Measurements from ENCODE around the gene FGF14. TPM values are rescaled to one million over a fixed set of nuclear protein-coding genes. Genes with fewer than 3 reads are reported as not detected.

FGF14 gene
- total RNA-seq, 1 donor from 2014 or later, result 2.0 TPM

DNA sequence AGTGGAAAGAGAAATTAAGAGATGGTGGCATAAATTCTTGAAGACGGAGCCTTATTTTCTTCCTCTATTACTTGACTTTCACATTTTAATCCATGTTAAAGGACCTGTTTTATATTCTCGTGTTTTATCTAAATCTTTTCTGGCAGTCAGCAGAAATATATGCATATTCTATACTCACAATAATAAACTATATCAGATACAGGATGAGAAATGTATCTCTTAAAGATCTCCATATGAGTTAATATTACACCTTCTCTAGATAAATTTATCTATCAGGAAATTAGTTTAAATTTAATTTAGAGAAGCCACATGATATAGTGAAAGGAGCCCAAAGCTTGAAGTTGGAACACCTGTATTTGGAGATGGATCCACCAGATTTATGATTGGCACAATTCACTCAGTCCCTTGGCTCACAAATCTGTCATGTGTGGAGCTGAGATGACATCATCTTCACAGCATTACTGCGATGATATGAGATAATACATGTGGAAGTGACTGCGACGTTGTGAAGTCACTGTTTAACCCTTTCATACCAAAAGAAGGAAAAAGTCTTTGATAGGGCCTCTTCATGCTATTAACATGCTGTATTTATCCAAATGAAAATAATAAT, 216.4 kb downstream of the FGF14 start:
- Histone ChIP-seq H3K36me3 (no peaks in the 10 kb centered on the region), H3K27me3 (no peaks in the 10 kb centered on the region), H3K4me3 (no peak overlapping the region), H3K27ac (no peak overlapping the region), H3K9me3 (no peaks in the 10 kb centered on the region), H3K4me1 (no peaks in the 10 kb centered on the region)
- TF ChIP-seq, protein P1, sequence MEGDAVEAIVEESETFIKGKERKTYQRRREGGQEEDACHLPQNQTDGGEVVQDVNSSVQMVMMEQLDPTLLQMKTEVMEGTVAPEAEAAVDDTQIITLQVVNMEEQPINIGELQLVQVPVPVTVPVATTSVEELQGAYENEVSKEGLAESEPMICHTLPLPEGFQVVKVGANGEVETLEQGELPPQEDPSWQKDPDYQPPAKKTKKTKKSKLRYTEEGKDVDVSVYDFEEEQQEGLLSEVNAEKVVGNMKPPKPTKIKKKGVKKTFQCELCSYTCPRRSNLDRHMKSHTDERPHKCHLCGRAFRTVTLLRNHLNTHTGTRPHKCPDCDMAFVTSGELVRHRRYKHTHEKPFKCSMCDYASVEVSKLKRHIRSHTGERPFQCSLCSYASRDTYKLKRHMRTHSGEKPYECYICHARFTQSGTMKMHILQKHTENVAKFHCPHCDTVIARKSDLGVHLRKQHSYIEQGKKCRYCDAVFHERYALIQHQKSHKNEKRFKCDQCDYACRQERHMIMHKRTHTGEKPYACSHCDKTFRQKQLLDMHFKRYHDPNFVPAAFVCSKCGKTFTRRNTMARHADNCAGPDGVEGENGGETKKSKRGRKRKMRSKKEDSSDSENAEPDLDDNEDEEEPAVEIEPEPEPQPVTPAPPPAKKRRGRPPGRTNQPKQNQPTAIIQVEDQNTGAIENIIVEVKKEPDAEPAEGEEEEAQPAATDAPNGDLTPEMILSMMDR (IDR thresholded peaks at IDR 0.05), result no peak
- DNase-seq (no peak), ATAC-seq (no peak)
- intact Hi-C loops (cut with DNase I), result no loop called here

DNA sequence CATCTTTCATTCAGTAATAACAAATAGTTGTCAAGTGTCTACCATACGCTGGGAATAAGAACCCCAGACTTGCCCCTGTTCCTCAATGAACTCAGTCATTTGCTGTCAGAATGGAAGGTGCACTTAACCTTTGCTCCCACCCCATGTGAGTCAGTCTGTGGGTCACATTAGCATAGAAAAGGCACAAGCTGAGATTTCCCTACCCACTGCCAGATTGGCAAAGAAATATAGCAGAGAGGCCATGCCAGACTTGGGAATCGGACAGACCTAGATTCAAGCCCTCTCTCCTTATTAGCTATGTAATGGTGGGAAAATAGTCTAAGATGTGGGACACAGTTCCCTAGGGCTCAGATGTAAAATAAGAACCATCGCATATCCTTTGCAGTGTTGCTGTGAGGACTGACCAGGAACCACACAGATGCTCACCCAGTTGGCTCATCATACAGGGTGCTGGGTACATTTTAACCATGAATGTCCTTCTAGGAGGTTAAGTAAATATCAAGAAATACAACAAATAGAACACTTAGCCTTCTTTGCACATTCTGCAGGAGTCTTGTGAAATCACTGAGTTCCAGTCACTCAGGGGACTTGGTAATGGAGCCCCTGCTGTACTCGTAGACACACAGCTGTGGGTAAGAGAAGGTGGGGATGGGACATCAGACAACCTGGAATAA, 218.2 kb downstream of the FGF14 start:
- Histone ChIP-seq H3K4me3 (no peak overlapping the region), H3K27ac (no peak overlapping the region), H3K27me3 (no peaks in the 10 kb centered on the region), H3K36me3 (no peaks in the 10 kb centered on the region), H3K9me3 (no peaks in the 10 kb centered on the region), H3K4me1 (no peaks in the 10 kb centered on the region)
- TF ChIP-seq, protein P1 (IDR thresholded peaks at IDR 0.05), result no peak
- intact Hi-C loops (cut with DNase I), result no loop called here
- no peak for DNase-seq
- ATAC-seq, result peak; percentile 88

DNA sequence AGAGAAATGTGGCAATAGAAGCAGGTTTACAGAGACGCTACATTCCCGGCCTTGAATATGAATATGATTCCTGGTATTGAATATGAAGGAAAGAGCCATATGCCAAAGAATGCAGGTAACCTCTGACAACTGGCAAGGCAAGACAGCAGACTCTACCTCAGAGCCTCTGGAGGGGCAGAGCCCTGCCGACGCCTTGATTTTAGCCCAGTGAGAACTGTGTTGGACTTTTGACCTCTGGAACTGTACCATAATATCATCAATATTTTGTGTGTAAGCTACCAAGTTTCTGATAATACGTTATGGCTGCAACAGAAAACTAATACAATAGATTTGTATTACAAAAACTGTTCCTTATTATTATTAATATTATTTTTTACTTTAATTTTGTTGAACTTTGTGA, 219.7 kb downstream of the FGF14 start:
- ATAC-seq (no peak), DNase-seq (no peak)
- Histone ChIP-seq H3K27ac (no peak overlapping the region), H3K9me3 (no peaks in the 10 kb centered on the region), H3K36me3 (no peaks in the 10 kb centered on the region), H3K27me3 (no peaks in the 10 kb centered on the region), H3K4me1 (no peaks in the 10 kb centered on the region), H3K4me3 (no peak overlapping the region)
- TF ChIP-seq, protein P1 (IDR thresholded peaks at IDR 0.05), result no peak
- intact Hi-C loops (cut with DNase I), result no loop called here

DNA sequence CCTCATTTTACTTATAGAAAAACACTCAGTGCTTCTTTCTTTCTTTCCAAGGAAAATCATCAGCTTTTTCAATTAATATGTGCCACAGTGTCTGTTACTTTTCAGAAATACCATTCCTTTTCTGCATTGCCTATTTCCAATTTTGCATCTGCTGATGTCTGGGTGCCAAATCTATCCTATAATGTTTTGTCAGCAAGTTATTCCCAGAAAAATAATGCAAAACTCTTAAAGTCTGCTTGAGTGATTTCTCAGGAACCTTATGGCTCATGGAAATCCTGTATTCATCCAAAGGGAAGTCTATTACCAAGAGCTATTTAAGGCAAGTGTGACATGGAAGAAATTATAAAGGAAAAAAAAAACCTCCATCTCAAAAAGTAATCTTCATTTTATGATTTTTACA, 224.4 kb downstream of the FGF14 start:
- no peaks in the 10 kb centered on the region for H3K9me3 ChIP-seq
- H3K27ac ChIP-seq, result no peak overlapping the region
- H3K36me3 ChIP-seq, result no peaks in the 10 kb centered on the region
- intact Hi-C loops (cut with DNase I), result no loop called here
- ATAC-seq, result no peak
- TF ChIP-seq, protein P1 (IDR thresholded peaks at IDR 0.05), result no peak
- no peaks in the 10 kb centered on the region for H3K27me3 ChIP-seq
- H3K4me3 ChIP-seq, result no peak overlapping the region
- no peak for DNase-seq
- H3K4me1 ChIP-seq, result no peaks in the 10 kb centered on the region

DNA sequence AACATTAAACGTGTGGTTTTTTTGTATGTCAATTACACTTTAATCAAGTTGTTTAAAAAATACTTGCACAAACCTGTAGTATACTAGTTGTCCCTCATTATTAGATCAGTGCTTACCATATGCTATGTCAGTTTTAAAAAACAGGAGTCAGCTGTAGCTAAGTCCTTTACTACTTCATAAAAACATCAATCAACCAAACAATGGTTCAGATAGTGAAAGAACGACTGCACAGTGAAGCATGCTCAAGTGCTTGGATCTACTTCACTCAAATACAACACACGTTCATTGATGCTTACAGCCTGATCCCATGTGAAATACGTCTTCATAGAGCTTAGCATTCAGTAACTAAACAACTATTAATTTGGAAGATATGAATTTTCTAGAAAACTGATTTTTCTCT, 225.0 kb downstream of the FGF14 start:
- no peak for DNase-seq
- Histone ChIP-seq H3K36me3 (no peaks in the 10 kb centered on the region), H3K9me3 (no peaks in the 10 kb centered on the region), H3K27me3 (no peaks in the 10 kb centered on the region), H3K4me1 (no peaks in the 10 kb centered on the region), H3K4me3 (no peak overlapping the region), H3K27ac (no peak overlapping the region)
- intact Hi-C loops (cut with DNase I), result no loop called here
- TF ChIP-seq, protein P1 (IDR thresholded peaks at IDR 0.05), result no peak
- ATAC-seq, result no peak
